WTC11 (cell line): ENCODE measurements around the gene PGAP6.

Source experiments
- CREB1 ChIP-seq: sonication (generic); formaldehyde crosslinking; IDR thresholded peaks from 2 replicates; pipeline ENCODE4 v1.8.0; 2023; ENCODE audit warnings: mild to moderate bottlenecking, missing genetic modification reagents
- CREM ChIP-seq: sonication (generic); formaldehyde crosslinking; IDR thresholded peaks from 2 replicates; pipeline ENCODE4 v1.8.1; 2022; ENCODE audit warnings: mild to moderate bottlenecking, missing genetic modification reagents, moderate library complexity
- TF ChIP-seq, protein P1 (sequence below): fragments of 200-600 bp; IDR thresholded peaks from 2 replicates; pipeline ENCODE4 v1.8.0; 2022; ENCODE audit warnings: antibody characterized with exemption

DNA sequence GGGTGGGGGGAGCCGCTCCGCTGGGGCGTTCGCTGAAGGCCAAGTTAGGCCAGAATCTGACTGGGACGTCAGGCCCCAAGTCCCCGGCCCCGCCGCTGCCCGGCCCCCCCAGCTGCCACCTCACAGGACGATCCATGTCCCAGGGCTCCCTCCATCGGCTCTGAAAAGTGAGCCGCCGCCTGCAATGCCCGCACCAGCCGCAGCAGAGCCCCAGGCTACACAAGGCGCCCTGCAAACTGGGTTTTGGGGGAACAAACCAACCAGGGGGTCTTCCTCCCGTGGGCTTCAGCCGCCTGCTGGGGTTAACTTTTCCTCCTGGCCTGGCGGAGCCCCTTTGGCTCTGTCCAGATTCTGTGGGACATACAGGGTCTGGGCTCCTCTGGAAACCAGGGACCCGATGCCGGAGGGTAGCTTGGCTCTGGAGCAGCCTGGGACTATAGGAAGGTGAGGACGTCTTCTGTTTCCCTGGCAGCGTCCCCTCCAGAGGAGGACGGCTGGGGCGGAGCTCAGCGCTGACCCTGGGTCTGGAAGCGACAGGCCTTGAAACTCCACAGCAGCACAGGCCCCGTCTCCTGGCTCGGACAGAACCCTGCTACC lies 16.1 kb upstream of the PGAP6 start:
- TF ChIP-seq CREB1 (CRISPR knock-in tag): no peak
- TF ChIP-seq, protein P1, sequence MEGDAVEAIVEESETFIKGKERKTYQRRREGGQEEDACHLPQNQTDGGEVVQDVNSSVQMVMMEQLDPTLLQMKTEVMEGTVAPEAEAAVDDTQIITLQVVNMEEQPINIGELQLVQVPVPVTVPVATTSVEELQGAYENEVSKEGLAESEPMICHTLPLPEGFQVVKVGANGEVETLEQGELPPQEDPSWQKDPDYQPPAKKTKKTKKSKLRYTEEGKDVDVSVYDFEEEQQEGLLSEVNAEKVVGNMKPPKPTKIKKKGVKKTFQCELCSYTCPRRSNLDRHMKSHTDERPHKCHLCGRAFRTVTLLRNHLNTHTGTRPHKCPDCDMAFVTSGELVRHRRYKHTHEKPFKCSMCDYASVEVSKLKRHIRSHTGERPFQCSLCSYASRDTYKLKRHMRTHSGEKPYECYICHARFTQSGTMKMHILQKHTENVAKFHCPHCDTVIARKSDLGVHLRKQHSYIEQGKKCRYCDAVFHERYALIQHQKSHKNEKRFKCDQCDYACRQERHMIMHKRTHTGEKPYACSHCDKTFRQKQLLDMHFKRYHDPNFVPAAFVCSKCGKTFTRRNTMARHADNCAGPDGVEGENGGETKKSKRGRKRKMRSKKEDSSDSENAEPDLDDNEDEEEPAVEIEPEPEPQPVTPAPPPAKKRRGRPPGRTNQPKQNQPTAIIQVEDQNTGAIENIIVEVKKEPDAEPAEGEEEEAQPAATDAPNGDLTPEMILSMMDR: no peak
- no peak for TF ChIP-seq CREM (CRISPR knock-in tag)
